ENCODE measurements around the gene CEP250. TPM values are rescaled to one million over a fixed set of nuclear protein-coding genes. Genes with fewer than 3 reads are reported as not detected.

Gene CEP250
- total RNA-seq, 2 experiments from 2014 or later = 56.8 to 75.4 TPM

DNA sequence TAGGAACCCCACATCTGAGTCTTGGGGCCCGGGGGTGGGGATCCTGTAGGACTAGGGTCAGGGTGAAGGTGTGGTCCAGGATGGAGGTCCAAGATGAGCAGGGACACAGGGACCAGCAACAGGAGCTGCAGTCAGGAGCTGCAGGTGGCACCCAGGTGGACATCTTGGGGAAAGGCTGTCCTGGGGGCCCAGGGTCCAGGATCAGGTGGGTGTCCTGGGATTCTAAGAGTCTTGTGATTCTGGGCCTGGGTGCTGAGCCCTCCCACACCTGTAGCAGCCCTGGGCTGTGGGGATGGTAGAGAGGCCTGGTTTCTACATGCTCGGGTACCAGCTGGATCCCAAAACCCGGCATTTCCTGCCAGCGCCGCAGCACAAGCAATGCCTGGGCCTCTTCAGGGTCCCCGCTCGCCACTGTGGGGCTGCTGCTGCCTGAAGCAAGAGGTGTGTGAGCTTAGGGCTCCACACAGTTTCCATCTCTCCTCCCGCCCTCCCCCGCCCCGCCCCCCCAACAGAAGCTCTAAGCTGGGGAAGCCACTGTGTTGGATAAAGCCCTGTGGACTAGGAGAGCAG, 107.2 kb downstream of the CEP250 start:
- CTCF ChIA-PET = interaction anchor here (0.6 to 1.6 kb wide), 3 partner anchors 16 to 220 kb away, joined by 3 to 5 read pairs (median 4); no protein-coding TSS in a partner anchor
- H3K4me3 Mint-ChIP-seq = no peak overlapping the region
- H3K9me3 Mint-ChIP-seq = no peaks in the 10 kb centered on the region

DNA sequence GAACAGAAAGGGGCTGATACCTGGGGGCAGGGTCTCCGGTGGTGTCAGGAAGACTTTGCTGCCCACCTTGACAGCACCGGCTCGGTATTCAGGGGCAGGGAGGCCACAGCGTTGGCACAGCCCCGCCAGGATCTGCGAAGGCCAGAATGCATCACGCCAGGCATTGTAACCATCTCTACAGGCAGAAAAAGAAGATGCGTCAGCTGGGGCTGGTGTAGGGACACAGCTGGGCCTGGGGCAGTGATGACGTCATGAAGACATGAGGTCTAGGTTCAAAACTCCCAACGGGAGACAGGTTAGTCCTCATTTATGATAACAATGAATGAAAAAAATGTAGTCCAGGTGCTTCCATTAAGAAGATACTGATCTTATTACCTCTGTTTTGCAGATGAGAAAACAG, 108.4 kb downstream of the CEP250 start:
- H3K9me3 Mint-ChIP-seq = no peaks in the 10 kb centered on the region
- no peak overlapping the region for H3K27ac Mint-ChIP-seq
- H3K4me1 Mint-ChIP-seq = no peaks in the 10 kb centered on the region
- H3K36me3 Mint-ChIP-seq (ENCODE audit: low read depth) = no peaks in the 10 kb centered on the region
- POLR2A ChIA-PET = no interaction called here
- no peak for DNase-seq
- CTCF ChIA-PET = no interaction called here
- peaks cover 6% of the 10 kb centered on the region for H3K27me3 Mint-ChIP-seq
- no peak overlapping the region for H3K4me3 Mint-ChIP-seq

More for the DNA sequence above, 107.2 kb downstream of the CEP250 start:
- DNase-seq = no peak
- POLR2A ChIA-PET = no interaction called here
- Mint-ChIP-seq H3K27me3 (peaks cover 6% of the 10 kb centered on the region), H3K27ac (no peak overlapping the region), H3K4me1 (no peaks in the 10 kb centered on the region), H3K36me3 (ENCODE audit: low read depth) (no peaks in the 10 kb centered on the region)

DNA sequence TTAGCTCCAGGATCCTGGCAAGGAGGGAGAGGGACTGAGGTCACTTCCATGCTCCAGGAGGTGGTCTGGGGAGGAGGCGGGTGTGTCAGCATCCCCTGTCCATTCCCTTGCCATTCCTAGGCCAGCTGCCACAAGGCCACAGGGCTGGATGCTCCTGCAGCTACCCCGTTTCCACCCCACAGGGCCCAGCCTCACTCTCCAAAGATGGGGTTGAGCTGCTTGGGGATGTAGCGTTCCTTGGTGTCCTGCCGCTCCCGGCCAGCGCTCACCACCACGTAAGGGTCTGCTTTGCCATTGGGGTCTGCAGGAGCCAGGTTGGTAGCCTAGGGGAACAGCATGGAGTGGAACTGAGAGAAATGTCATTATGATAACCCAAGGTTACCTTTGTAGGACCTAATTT, 109.5 kb downstream of the CEP250 start:
- H3K4me3 Mint-ChIP-seq = no peak overlapping the region
- no peaks in the 10 kb centered on the region for H3K4me1 Mint-ChIP-seq
- H3K36me3 Mint-ChIP-seq (ENCODE audit: low read depth) = no peaks in the 10 kb centered on the region
- ChIA-PET CTCF (interaction anchor here (0.7 kb wide), 1 partner anchor 24 kb away, joined by 3 read pairs; no protein-coding TSS in a partner anchor), POLR2A (no interaction called here)
- H3K9me3 Mint-ChIP-seq = no peaks in the 10 kb centered on the region
- DNase-seq = no peak
- H3K27me3 Mint-ChIP-seq = peaks cover 6% of the 10 kb centered on the region
- H3K27ac Mint-ChIP-seq = no peak overlapping the region

DNA sequence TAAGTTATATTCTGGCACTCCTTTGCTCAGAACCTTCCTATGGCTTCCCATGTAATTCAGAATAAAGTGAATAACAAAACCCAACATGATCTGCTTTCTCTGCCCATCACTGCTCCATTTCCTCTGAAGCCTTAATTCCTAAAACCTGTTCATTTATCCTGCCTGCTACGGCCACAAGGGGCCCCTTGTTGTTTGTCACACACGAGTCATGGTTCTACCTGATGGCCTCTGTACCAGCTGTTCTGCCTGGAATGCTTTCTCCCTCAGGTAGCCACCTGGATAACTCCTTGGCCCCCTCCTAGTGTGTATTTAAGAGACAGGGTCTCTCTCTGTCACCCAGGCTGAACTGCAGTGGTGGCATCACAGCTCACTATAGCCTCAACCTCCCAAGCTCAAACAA, 113.2 kb downstream of the CEP250 start:
- H3K4me3 Mint-ChIP-seq = no peak overlapping the region
- CTCF ChIA-PET = no interaction called here

More for the DNA sequence above, 113.2 kb downstream of the CEP250 start:
- Mint-ChIP-seq H3K27me3 (peaks cover 6% of the 10 kb centered on the region), H3K9me3 (peaks cover 2% of the 10 kb centered on the region), H3K36me3 (ENCODE audit: low read depth) (no peaks in the 10 kb centered on the region), H3K4me1 (no peaks in the 10 kb centered on the region), H3K27ac (no peak overlapping the region)
- DNase-seq = no peak
- POLR2A ChIA-PET = no interaction called here

Small RNAs within 50 kb of the gene (microRNA-seq; reads per million reads assigned to microRNA genes)
- gene MIR1289-1 (ENCODE audit: borderline microRNAs expressed, borderline replicate concordance) = not detected

Other genes starting within 250 kb of the CEP250 start
- not detected for gene MMP24, start 228.9 kb upstream of the CEP250 start, total RNA-seq
- 10 to 100 TPM; 46.7 to 48.3 TPM for gene MMP24OS, start 177.5 kb upstream of the CEP250 start, total RNA-seq
- 10 to 100 TPM; 87.4 to 93.3 TPM for gene EIF6, start 170.8 kb upstream of the CEP250 start, total RNA-seq
- gene FAM83C, start 163.2 kb upstream of the CEP250 start, total RNA-seq = not detected
- 10 to 100 TPM; 46.9 to 48.6 TPM for gene UQCC1, start 43.6 kb upstream of the CEP250 start, total RNA-seq
- not detected for gene GDF5, start 17.4 kb upstream of the CEP250 start, total RNA-seq
- gene C20orf173, start 74.1 kb downstream of the CEP250 start, total RNA-seq = not detected
- gene ERGIC3, start 86.5 kb downstream of the CEP250 start, total RNA-seq = 100 to 1,000 TPM; 152 to 165 TPM
- 1 to 10 TPM; 1.7 to 1.9 TPM for gene SPAG4, start 160.2 kb downstream of the CEP250 start, total RNA-seq
- gene CPNE1, start 209.3 kb downstream of the CEP250 start, total RNA-seq = 100 to 1,000 TPM; 252 to 256 TPM
- 100 to 1,000 TPM; 121 to 127 TPM for gene RBM12, start 209.3 kb downstream of the CEP250 start, total RNA-seq
- gene NFS1, start 243.8 kb downstream of the CEP250 start, total RNA-seq = 10 to 100 TPM; 33.2 to 36.6 TPM
- gene ROMO1, start 243.8 kb downstream of the CEP250 start, total RNA-seq = 100 to 1,000 TPM in 1 of 2 experiments, 10 to 100 TPM in 1; 55.0 to 103 TPM